Measurements from ENCODE around the gene MAS1L.

Gene MAS1L

GRCh38 chr6:29516108-29516507 lies 28.4 kb upstream of the MAS1L start:
- no peak for DNase-seq
- intact Hi-C loops (cut with DNase I) = no loop called here

DNA sequence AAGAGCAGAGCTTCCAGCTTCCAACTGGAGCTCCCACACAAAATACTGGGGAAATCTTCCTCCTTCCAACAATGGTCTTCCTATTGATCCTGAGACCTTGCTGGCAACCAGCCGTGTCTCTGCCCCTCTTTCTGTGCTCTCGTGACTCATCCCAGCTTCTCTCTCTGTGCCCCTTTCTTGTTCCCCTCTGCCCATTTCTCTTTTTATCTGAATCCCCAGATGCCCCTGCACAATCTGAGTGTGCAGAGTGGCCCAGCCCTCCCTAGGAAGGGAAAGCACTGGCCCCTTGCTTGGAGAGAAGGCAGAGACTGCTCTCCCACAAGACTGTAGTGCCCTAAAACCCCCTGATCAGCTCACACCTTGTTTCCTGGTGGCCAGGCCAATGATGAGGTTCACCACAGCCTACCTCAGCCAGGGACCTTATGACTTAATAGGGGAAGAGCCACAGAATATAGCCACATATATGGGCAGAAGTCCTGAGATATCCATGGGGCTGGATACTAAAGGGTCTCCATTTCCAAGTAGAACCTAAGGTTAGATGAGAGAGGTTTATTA lies 23.1 kb upstream of the MAS1L start:
- intact Hi-C loops (cut with DNase I) = no loop called here
- DNase-seq = no peak

- no peak for DNase-seq
- intact Hi-C loops (cut with DNase I) = no loop called here
Measured at GRCh38 chr6:29510202-29510601, 22.4 kb upstream of the MAS1L start.

DNA sequence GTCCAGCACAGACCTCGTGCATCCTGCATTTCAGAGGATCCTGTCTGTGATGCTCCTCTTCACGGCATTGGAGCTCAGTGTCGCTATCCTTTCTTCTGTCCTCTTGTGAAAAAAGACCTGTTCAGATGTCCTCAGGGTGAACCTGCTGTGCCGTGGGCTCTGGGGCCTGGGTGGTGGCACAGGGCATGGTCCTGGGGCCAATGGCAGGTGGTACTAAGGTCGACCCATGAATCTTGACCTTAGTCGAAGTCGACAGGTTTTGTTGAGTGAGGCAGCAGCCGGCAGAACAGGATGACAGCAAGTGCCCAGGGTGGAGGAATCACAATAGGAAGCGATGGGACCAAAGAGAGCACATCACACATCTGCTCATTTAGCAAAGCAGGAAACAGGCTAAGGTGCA lies 22.0 kb upstream of the MAS1L start:
- intact Hi-C loops (cut with DNase I) = no loop called here
- no peak for DNase-seq

DNA sequence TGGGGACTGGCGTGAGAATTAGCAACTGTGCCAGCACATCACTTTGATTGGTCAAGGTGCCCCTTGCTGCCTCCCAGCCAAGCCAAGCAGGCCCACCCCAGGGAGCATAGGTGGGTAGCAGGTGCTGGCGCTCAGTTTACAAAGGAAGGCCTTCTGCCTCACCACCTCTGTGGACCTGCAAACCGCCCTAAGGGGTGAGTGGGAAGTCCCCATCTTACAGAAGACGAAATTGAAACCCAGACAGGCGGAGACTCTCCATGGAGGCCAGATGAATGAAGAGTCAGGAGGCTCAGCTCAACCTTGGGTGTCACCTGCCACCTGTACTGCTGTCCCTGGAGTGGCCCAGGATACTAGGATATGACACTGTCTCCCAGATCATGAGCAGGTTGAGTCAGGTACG lies 21.5 kb upstream of the MAS1L start:
- no peak for DNase-seq
- intact Hi-C loops (cut with DNase I) = no loop called here

- DNase-seq = no peak
- intact Hi-C loops (cut with DNase I) = no loop called here
Measured at GRCh38 chr6:29507319-29507718, 19.6 kb upstream of the MAS1L start.

- intact Hi-C loops (cut with DNase I) = no loop called here
- no peak for DNase-seq
Measured at GRCh38 chr6:29506446-29507067, 18.8 kb upstream of the MAS1L start.

DNA sequence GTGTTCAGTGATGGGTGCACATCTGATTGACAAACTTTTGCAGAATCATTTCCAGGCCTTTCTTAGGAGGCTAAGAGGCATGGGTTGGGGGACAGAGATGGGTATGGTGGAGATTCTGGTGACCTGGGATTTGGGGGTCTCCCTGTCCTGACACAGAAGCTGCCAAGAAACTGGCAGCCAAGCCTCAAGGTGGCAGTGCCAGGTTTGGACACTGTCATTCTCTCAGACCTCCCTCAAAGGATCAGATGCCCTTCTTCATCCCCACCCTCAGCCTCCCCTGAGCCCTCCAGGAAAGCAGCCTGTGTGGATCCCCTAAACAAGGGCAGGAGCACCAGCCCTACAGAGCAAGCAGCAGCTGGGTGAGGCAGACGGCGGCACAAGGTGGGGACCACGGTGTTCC lies 18.1 kb upstream of the MAS1L start:
- intact Hi-C loops (cut with DNase I) = no loop called here
- no peak for DNase-seq

- intact Hi-C loops (cut with DNase I) = no loop called here
- no peak for DNase-seq
Measured at GRCh38 chr6:29504961-29505360, 17.2 kb upstream of the MAS1L start.

DNA sequence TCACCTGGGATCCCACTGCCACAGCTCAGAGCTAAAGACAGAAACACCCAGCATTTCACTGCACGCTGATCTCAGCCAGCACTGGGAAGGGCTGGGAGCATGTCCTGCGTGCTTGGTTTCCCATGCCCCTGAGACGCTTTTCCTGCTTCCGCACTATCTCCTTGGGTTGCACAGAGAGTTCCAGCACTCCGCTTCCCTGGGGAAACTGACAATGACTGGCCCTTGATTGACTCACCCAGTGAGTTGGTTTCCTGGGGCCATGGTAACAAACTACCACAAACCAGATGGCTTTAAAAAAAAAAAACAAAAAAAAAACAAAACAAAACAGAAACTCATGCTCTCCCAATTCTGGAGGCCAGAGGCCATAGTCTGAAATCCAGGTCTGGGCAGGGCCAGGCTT lies 14.8 kb upstream of the MAS1L start:
- DNase-seq = no peak
- intact Hi-C loops (cut with DNase I) = no loop called here

DNA sequence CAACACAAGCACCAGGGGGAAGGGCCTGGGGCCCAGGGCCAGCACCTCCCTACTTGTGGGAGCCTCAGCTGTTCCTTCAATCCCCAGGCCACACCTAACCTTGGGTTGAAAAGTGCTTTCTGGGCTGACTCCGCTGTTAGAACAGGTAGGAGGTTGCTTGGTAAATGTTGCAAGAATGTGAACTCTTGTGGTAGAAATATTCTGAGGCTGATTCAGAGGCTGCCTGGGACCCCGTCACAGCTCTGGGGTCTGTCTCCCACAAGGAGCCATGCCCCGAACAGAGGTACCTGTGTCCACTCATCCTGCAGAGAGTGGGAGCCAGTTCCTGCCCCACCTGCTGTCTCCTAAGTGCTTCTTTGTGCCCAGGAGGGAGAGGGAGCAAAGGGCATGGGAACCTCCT lies 14.4 kb upstream of the MAS1L start:
- DNase-seq = no peak
- intact Hi-C loops (cut with DNase I) = no loop called here

GRCh38 chr6:29501106-29501505 lies 13.3 kb upstream of the MAS1L start:
- DNase-seq = no peak
- intact Hi-C loops (cut with DNase I) = no loop called here

DNA sequence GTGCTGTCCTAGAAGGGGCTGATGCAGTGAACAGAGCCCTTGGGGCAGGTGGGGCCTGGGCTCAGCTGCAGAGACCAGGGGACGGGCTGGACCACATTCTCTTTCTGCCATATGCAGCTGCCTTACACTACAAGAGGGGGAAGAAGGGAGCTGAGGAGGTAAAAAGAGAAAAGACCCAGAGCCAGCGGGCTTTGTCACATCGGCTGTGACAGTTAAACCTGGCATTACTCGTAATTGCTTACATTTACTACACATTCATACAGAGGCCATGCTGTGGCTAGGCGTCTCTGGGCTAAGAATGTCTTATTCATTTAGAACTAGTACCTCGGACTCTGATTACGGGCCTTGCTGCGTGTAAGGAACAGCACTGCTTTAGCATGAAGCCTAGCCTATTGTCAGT lies 12.8 kb upstream of the MAS1L start:
- intact Hi-C loops (cut with DNase I) = no loop called here
- no peak for DNase-seq

GRCh38 chr6:29499704-29500103 lies 11.9 kb upstream of the MAS1L start:
- no peak for DNase-seq
- intact Hi-C loops (cut with DNase I) = no loop called here

- intact Hi-C loops (cut with DNase I) = no loop called here
- no peak for DNase-seq
Measured at GRCh38 chr6:29496961-29497360, 9.2 kb upstream of the MAS1L start.

GRCh38 chr6:29495571-29495970 lies 7.8 kb upstream of the MAS1L start:
- intact Hi-C loops (cut with DNase I) = no loop called here
- no peak for DNase-seq

DNA sequence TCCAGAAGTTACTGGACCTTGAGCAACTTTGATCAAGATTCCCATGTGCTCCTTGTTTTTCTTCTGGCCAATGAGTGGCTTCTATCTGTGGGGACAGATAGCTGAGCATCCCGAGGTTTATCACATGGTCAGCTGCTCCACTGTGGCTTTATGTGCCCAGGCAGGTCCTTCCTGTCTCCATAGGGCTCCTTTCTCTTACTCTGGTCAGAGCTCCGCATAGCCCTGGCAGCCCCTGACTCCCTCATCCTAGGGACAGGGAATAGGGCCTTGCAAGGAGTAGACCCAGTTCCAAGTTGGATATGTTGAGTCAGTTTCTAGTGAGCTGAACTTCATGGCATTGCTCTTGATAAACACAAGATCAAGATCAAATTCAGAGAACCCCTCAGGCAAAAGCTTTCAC lies 6.4 kb upstream of the MAS1L start:
- no peak for DNase-seq
- intact Hi-C loops (cut with DNase I) = no loop called here

GRCh38 chr6:29493261-29493660 lies 5.5 kb upstream of the MAS1L start:
- no peak for DNase-seq
- intact Hi-C loops (cut with DNase I) = no loop called here

DNA sequence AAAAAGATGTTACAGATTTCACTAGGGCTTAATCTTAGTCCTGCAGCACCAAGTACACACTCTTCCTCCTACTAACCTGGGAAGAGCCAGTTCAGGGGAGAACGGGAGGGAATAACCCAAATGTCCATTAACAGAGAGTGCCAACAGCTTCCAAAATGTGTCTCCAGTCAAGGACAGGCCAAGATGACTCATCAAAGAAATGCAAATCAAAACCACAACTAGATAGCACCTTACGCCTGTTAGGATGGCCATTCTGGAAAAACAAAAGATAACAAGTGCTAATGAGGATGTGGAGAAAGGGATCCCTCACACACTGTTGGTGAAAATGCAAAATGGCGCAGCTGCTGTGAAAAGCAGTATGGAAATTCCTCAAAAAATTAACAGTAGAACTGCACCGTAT lies 3.8 kb upstream of the MAS1L start:
- no peak for DNase-seq
- intact Hi-C loops (cut with DNase I) = no loop called here

DNA sequence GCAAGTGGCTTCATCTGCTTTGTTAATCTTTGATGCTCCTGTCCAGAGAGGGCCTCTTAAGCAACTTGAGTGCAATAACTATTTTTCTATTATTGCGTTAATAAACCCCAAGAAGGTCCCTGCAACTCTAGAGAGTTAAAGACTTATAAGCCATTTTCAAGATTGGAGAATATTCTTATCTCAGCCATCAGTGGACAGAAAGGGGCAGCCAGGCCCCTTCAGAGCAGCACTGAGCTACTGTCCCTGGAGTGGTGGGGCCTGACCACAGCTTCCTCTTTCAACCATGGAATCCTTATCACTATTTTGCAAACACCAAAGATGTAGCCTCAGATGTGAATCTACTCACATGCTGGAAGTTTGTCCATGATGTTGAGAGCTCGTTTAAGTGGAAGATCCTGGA lies 2.8 kb upstream of the MAS1L start:
- intact Hi-C loops (cut with DNase I) = no loop called here
- no peak for DNase-seq

GRCh38 chr6:29490055-29490454 lies 2.3 kb upstream of the MAS1L start:
- intact Hi-C loops (cut with DNase I) = no loop called here

GRCh38 chr6:29489286-29489685 lies 1.5 kb upstream of the MAS1L start:
- DNase-seq = no peak
- intact Hi-C loops (cut with DNase I) = no loop called here

More at GRCh38 chr6:29490055-29490454, 2.3 kb upstream of the MAS1L start:
- DNase-seq = no peak

- intact Hi-C loops (cut with DNase I) = no loop called here
Measured at GRCh38 chr6:29488874-29489273, 1.1 kb upstream of the MAS1L start.

More at GRCh38 chr6:29488874-29489273, 1.1 kb upstream of the MAS1L start:
- DNase-seq = no peak

Measured in posterior cingulate gyrus (tissue), 11 donors.